GM18867 (cell line): ENCODE measurements around the gene KHDRBS2.

Source experiments
- ATAC-seq: cut with Tn5 transposase; IDR thresholded peaks from one replicate; pipeline ENCODE4 v1.9.1; 2021; ENCODE audit warnings: mild to moderate bottlenecking, moderate library complexity; ENCODE audit not compliant: unreplicated experiment

The KHDRBS2 gene

DNA sequence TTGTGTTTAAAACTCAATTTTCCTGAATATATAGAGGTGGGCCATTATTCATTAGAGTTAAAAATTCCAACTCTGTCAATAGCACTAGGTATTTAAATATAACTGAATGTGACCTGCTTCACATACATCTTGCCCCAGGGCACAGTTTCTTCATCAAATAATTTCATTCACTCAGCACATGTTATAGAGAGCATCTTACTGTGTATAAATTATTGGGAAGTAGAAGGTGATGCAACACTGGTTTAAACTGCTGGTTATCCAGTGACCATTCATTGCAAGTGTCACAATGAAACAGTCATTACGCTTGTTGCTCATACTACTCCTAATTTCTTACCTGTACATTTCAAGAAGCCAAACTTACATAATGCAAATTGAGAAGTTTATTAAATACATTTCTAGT, 93.4 kb downstream of the KHDRBS2 start:
- ATAC-seq = no peak

DNA sequence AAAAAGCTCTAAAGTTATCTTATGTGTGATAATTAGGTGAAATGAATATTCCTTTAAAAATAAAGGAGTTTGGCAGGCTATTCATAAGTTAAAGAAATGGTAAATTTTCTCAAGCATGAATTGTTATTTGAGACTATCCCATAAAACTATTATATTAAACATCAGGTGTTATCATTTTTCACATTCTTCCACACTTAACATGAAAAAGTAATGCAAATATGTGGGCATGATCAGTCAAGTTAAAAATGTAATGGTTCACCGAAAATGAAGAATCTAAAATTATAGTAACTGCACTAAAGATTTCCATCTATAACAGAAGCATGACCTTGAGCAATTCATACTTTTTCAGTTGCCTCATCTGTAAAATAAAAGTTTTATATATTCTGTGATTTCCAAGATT, 110.8 kb downstream of the KHDRBS2 start:
- no peak for ATAC-seq

DNA sequence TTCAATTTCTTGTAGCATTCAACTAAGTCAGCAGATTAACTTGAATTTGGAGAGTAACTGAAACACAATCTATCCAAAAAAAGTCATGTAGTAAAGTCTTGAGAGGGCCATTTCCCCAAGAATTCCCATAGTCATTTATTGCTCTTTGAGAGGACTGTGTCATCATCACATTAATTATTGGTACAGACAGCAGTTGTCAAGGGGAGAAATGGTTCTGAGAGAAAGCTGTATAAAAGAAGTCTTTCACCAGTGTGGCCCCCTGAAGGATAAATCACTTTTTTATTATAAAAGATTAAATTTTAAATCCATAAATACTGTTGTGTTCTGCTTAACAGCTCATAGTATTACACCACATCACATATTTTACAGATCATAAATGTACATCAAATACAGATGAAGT, 111.5 kb downstream of the KHDRBS2 start:
- ATAC-seq = no peak

DNA sequence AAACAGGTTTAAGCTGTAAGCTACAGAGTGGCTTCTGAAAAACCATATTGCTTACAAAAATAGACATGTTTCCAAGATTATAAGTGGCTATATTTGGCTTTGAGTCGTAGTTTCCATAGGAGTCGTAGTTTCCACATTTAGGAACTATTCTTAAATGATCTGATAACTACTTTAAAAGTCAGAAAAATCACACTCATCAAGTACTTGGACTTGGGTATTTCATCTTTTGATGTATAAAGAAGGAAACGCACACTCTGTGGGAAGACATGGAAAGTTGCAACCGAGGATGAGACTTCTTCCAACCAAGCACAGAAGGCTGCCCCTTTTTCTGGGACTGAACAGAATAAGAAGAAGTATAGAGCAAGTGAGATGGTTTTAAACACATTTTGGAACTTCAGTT, 118.3 kb downstream of the KHDRBS2 start:
- ATAC-seq = no peak

DNA sequence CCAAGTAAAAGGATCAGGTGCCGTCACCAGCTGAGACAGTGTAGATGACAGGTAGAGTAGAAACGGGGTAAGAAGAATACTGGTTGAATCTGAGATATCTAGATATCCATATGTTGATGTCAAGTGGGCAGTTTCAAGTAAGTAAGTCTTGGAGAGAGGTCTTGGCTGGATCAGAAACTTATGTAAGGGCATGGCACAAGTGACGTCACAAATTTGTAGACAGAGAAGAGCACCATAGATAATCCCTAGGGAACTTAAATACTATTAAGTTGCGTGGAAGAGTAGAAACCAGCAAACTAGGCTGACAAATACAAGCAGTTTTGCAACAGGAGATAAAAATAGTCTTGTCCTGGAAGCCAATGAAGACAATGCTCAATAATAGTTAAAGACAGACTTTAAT, 123.2 kb downstream of the KHDRBS2 start:
- no peak for ATAC-seq

DNA sequence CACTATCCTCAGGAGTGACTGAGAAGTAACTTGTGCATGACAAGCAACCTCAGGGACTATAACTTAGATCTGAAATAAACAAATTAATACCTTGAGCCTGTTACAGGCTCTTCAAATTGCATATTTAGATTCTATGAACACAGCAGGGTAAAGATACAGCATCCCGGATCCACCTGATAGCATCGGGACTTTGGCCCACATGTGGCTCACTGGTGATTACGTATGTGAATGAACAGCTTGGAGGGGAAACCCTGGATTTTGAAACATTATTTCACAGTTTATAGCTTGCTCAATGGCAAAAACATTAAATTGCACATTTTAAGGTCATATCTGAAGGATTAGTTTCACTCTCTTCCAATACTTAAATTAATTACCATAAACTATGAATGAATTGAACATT, 133.2 kb downstream of the KHDRBS2 start:
- no peak for ATAC-seq

DNA sequence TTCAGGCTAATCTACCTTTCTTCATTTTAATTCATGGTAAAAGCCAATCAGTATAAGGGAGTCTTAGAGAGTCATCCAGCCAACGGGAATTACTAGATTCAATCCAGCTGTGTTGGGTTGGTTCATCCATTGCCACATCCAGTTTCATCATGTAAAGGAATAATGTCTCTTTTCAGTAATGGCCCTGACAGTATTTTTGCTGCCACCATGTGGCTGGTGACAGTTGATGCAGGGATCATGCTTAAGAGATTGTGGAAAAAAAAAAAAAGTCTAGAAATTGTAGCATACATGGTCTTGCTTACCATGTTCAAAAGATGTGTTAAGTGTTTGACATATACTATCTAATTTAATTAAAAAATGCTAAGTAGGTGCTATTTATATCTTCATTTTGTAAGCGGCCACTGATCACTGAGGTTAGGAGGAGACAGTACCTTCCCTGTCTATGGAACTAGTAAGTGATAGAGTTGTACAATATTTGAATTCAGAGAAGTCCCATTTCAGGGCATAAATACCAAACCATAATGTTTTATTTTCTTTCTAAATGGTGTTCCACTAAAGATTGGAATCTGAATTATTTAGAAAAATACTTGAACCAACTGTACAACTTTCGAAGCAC, 135.9 kb downstream of the KHDRBS2 start:
- peak; percentile 89 for ATAC-seq

DNA sequence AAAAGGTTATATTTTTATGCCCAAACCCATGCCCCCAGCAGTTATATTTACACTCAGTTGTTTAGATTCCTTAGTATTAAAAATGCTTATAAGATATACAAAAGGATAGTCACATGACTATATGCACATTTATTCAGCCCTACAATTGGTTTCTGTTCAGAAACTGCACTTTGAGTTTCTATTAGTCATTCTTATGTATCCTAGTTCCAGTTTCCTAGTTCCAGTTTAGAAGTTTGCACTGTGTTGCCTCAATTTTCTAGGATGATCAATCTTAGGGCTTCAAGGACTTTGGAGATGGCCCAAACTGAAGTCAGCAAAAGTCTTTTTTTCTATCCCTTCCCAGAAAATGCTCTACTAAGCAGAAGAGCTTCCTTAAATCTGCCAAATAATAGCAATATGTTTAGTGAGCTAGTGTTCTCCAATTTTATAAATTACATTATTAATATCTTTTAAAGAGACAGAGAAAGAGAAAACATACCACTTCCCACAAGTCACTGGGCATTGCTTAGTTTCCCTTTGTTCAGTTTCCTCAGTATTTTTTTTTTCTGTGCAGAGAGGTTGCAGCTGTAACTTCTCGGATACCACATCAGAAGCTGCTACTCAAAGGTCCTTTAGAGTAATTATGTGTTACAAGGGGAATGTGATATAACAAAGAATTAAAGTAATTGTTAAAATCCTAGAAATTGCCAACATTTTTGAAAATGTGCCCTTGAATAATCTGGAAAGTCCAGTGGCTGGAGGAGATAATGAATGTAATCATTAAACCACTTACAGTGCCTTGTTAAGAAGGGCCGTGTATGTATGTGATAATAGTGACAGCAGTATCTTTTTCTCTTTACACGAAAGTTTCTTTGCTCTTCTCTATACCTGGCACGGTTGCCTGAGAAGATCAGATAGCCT, 138.8 kb downstream of the KHDRBS2 start:
- no peak for ATAC-seq

DNA sequence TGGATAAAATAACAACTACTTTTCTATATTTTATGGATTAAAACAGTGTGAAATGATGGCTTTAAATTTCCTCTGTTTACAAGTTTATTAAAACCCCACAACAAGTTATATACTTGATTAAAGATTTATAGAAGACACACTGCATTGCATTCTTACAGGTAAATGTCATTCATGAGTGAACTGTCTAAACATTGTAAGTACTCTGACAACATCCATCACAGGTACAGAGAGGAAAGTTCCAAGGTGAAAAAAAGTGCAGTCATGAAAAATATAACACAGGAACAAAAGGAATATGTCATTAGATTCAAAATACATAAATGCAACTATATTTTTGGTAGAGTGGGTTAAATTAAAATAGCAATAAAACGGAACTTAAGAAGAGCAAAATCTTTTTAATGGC, 156.9 kb downstream of the KHDRBS2 start:
- ATAC-seq = no peak

DNA sequence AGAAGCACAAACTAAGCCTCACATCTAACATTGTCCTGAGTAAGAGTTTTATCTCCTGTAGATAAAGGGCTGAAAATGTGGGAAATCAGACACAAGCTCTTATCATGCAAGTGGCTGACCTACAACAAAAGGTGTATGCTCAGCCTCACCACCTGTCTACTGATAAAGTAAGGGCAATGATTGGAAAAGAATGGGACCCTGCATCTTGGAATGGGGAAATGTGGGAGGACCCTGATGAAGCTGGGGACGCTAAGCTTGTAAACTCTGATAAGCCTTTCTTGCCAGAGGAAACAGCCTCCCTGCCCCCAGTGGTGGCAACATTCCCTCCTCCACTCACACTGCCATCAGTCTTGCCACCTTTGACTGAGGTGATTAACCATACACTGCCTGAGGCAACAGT, 166.6 kb downstream of the KHDRBS2 start:
- ATAC-seq = no peak

DNA sequence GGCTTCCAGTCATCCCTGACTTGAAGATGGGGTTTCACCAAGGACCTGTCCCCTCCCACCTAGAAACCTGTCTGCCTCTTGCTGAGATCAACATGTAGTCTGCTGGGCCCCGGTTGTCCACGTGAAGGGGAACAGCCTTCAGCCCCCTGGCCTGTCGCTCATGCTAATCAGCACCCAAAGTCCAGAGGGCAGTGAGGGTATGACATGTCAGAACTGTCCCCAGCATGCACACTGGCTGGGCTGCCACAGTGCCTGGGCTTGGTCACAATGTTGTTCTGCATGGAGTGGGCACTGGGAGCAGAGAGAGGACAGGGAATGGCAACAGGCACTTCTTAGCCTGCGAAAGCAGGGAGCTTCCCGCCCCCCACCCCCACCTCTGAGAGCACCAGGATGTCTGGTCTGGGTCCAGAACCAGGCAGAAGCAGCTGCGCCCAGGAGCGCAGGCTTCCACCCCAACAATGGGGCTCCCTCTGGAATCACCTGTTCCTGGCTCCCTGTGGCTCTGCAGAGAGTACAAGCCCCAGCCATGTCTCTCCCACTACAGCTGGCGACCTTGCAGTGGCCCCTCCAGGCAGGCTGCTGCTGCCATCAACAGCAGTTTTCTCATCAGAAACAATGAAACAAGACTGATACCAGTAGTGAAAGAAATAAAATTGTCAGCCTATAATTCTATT, 182.7 kb downstream of the KHDRBS2 start:
- no peak for ATAC-seq

DNA sequence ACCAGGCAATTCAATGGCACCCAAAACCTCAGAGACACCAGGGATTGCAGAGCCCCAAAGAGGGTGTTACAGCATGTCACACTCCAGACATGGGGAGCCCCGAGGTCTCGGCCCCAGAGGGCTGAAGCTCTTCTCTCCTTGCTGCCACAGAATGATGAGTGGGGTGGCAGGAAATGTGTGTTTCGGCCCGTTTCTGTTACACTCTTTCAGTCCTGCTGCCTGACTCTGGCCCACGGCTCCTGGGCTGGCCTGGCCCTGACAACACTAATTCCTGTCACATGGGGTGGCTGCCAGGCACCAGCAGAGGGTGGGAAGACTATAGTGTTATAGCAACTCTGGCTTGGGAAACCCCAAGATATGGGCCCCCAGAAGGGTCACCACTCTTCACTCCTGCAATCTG, 183.6 kb downstream of the KHDRBS2 start:
- ATAC-seq = no peak

DNA sequence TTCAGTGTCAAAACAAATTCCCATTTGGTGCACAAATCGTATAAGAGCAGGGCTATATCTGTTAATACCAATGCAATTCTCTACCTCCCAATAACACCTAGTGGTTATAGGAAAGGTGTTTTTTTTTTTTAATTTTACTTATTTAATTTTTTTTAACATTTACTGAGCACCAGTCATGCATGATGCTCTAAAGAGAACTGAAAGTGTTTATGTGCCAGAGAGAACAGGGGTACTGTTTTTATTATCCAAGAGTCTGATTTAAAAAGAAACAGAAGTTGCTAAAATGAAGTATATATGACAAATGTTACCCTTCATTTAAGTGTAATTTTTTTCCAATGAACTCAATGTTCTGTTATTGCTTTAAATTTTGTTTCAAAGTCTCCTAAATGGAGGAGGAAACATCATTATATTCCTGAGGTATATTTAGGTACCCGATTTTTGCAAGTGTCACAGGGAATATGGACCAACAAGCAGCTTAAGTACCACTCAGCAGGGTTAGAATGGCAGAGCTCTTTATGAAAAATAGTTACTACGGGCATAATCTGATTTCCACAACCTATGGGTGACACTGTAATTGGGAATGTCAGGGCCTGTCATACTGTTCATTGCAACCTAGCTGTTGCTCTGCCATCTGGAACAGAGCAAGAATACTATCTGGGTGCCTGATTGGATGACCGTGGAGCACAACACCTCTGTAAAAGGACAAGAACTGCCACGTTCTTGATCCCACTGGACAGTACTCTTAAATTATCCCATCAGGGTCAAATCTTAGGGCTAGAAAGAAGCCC, 195.4 kb downstream of the KHDRBS2 start:
- no peak for ATAC-seq

DNA sequence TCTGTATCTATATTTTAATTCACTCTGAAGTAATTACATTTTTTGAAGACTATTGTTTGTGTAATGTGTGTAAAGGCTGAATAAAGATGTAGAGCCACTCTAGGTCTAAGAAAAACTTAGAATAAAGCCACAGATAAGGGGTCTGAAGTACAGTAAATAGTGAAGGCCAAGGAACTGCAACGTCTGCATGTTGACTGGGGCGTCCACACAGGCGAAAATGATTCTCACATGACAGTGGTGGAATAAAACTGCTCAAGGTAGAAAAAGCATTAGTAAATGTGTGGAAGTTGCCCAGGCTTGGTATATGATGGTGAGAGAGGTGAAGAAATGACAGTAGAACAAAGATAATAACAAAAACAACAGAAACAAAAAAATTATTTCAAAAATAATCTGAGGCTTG, 196.2 kb downstream of the KHDRBS2 start:
- no peak for ATAC-seq

DNA sequence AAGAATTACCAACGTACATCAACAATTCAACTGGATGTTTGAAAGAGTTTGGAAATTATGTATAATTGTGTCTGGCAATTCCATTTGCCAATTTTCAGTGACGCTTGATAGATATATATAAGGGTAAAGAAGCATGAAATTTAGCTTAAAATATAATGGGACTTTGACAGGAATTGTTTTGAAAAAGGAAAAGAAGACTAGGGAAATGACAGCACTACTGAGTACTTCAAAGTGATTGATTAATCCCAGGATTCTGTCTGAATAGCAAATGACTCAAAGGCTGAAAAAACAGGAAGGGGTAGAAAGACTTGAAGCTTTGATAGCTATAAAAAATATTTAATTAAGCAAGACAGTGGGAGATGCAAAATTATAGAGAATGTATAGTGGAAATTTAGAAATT, 200.0 kb downstream of the KHDRBS2 start:
- no peak for ATAC-seq

DNA sequence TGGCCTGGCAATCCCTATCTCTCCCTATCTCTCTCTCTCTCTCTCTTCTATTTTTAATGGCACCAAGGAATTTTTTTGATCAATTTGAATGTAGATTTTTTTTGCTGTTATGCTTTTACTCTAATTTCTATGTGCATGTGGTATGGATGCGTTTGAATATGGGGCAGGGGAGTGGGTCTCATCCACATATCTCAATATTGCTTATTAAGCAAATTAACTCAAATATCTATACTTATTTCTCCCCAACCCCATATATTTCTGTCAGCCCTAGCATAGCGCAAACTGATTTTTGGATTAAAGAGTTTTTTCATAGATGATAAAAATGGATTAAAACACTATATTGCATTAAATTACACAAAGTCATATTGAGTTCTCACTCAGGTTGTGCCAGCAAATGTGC, 210.2 kb downstream of the KHDRBS2 start:
- ATAC-seq = no peak

DNA sequence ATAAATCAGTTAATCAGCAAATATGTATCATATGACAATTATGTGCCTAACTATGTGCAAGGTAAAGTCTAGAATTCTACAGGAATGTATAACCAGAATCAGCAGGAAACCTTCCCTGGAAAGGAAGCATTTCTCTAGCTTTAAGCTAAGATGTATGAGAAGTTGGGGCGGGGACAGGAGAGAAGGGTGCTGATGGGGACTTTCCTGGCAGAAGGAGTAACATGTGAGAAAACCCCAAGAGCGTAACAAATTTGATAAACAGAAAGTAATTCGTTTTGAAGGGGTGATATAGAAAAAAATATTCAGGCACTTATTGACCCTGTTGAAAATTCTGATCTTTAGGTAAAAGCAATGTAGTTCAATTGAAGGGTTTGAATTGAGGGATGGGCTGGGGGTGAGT, 226.1 kb downstream of the KHDRBS2 start:
- no peak for ATAC-seq

DNA sequence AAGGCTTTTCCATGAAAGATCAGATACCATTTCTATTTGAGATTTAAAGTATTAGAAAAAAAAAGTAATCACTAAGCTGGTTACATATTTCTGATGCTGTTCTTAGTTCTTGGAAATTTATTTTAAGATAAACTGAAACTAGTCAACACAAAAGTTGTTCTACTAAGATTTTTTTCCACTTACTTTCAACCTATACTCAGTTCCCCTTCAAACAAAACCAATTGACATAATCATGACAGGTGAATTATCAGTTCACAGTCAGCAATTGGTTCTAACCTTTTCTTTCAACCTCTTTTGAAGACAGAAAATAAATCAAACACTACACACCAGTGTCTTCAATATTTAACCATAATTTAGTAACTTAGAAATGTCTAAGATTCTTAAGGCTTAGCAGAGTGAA, 228.7 kb downstream of the KHDRBS2 start:
- no peak for ATAC-seq

DNA sequence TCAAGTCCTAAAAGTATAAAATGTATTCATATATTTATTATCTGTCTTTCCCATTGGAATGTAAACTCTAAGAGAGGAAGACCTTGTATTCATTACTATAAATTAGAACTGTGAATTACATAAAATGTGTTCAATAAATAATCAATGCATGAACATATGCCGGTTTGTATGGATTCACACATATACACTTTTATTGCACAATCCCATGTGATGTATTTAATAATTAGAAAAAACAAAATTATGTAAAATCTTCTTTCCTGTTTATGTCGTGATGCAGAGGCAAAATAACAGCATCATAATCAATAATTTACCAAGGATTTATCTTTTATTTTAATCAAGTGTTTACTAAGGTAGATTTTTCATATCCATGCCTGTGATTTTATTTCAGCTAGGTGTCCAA, 240.5 kb downstream of the KHDRBS2 start:
- ATAC-seq = no peak

DNA sequence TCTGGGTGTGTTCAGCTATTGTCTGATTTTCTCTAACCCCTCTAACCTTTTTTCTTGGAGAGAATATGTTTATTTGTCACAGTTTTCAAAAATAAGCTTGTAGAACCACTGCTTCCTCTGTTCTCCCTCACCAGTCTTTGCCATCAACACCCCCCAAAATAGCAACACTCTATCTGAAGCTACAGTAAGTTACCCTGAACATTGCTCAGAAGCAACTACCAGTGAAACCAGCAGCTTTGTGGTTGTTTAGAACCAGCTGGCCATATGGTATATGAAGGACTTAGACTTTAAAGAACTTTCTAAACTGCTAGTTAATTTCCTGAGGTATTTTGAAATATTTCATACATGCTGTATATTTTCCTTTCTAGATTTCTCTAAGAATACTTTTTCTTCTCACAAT, 242.9 kb downstream of the KHDRBS2 start:
- ATAC-seq = no peak

DNA sequence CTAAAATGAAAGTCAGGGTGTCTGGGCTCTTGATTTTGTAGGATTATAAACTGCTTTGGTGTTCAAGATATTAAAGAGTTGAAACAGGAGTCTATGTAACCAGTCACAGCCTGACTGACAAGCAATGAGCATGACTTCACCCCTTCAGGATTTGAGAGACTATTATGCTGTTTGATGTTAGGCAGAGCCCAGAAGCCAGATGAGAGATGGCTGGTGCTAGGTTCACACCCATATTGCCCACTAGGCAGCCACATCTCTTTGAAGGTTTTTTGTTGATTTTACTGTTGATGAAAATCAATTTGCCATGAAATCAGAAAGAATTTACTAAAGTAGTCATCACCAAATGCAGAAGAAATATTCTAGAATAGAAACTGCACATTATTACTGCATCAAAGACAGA, 243.6 kb downstream of the KHDRBS2 start:
- no peak for ATAC-seq
